Measurements from ENCODE around the gene BHLHE40. TPM values are rescaled to one million over a fixed set of nuclear protein-coding genes. Genes with fewer than 3 reads are reported as not detected.
A peak's percentile ranks its signal among the peaks of the same experiment; 100 is the strongest.

Gene BHLHE40
- total and polyA plus RNA-seq, 10 of the 15 experiments (the other 5 are each of a cell fraction or from before 2014, with no cell fraction given): 25.2 to 106 (median 51.4) TPM

GRCh38 chr3:4978204-4978965 lies 852 bp upstream of the BHLHE40 start (continued):
- peak; percentile 78 for TF ChIP-seq ATF7 (IDR thresholded peaks at IDR 0.05; ENCODE audit: low read depth)
- TF ChIP-seq YBX1 (IDR thresholded peaks at IDR 0.05): no peak
- peak; percentile 63; the same call in 1 of the 2 replicates for TF ChIP-seq SREBF1 (IDR thresholded peaks at IDR 0.05; ENCODE audit: low read length)
- peak; percentile 47; the same call in 1 of the 2 replicates for TF ChIP-seq TAF1 (IDR thresholded peaks at IDR 0.05; ENCODE audit: borderline replicate concordance, low read depth, low read length)
- no peak; the same call in 1 of the 2 replicates for TF ChIP-seq HDGF (IDR thresholded peaks at IDR 0.05)
- peak; percentile 8; the same call in 1 of the 2 replicates for TF ChIP-seq MLLT1 (IDR thresholded peaks at IDR 0.05)
- no peak for TF ChIP-seq PML (IDR thresholded peaks at IDR 0.05; ENCODE audit: low read length)
- peak; percentile 95 for TF ChIP-seq DPF2 (IDR thresholded peaks at IDR 0.05)
- no peak for TF ChIP-seq HCFC1 (IDR thresholded peaks at IDR 0.05; ENCODE audit: low read length)
- no peak for TF ChIP-seq FOXM1 (IDR thresholded peaks at IDR 0.05; ENCODE audit: low read depth, low read length)
- TF ChIP-seq KAT2A (conservative IDR thresholded peaks at IDR 0.05; ENCODE audit: control insufficient read depth, low read depth, low read length): no peak
- TF ChIP-seq PAX8 (IDR thresholded peaks at IDR 0.05): no peak
- TF ChIP-seq ZBTB40 (IDR thresholded peaks at IDR 0.05; ENCODE audit: borderline replicate concordance): no peak
- TF ChIP-seq EGR1 (IDR thresholded peaks at IDR 0.05; ENCODE audit: borderline replicate concordance in 1 of 2, low read depth in 2 of 2, low read length in 2 of 2): peak; percentile 64 to 89
- no peak for TF ChIP-seq PKNOX1 (IDR thresholded peaks at IDR 0.05)
- peak; percentile 89 for TF ChIP-seq POLR2A (IDR thresholded peaks at IDR 0.05; ENCODE audit: low read depth, low read length)
- TF ChIP-seq GABPA (IDR thresholded peaks at IDR 0.05; ENCODE audit: low read depth): no peak
- TF ChIP-seq SPI1 (IDR thresholded peaks at IDR 0.05; ENCODE audit: borderline replicate concordance, insufficient read depth, low read depth, low read length): no peak; the same call in 1 of the 2 replicates
- TF ChIP-seq REST (IDR thresholded peaks at IDR 0.05; ENCODE audit: low read depth, low read length): 0 out of 2 replicates have a peak, but pooled peaks have one; percentile 34

Measured in GM12878 (cell line).